NT2/D1 (cell line): ENCODE results near the gene EIF5A.
A peak's percentile ranks its signal among the peaks of the same experiment; 100 is the strongest.

Experiments used
- DNase-seq: peaks from one replicate; pipeline ENCODE4 v3.0.0-alpha.2; 2011; ENCODE audit warnings: low read depth, low spot score
- H3K27me3 ChIP-seq: 2 replicates; pipeline ENCODE4 v1.6.0; 2011; ENCODE audit warnings: mild to moderate bottlenecking; ENCODE audit not compliant: insufficient read length, insufficient read depth
- H3K36me3 ChIP-seq: 2 replicates; pipeline ENCODE4 v1.6.1; 2011; ENCODE audit warnings: mild to moderate bottlenecking, low read length, mixed read lengths; ENCODE audit not compliant: insufficient read depth, insufficient read length
- H3K4me1 ChIP-seq: 2 replicates; pipeline ENCODE4 v1.5.1; 2011; ENCODE audit not compliant: insufficient read depth, insufficient read length
- H3K4me3 ChIP-seq: 2 replicates; pipeline ENCODE4 v1.5.1; 2011; ENCODE audit warnings: low read depth; ENCODE audit not compliant: insufficient read length
- H3K9ac ChIP-seq: 2 replicates; pipeline ENCODE4 v1.6.0; 2011; ENCODE audit warnings: low read depth; ENCODE audit not compliant: insufficient read length
- H3K9me3 ChIP-seq: 2 replicates; pipeline ENCODE4 v1.5.1; 2011; ENCODE audit warnings: mild to moderate bottlenecking, low read length; ENCODE audit not compliant: insufficient read depth
- SUZ12 ChIP-seq: IDR thresholded peaks from 2 replicates; pipeline ENCODE4 v1.6.1; 2011; ENCODE audit not compliant: insufficient read length, insufficient read depth; ENCODE audit errors: extremely low read depth
- YY1 ChIP-seq: IDR thresholded peaks from 2 replicates; pipeline ENCODE4 v1.6.1; 2011; ENCODE audit not compliant: insufficient read length, insufficient read depth
- ZNF274 ChIP-seq: IDR thresholded peaks from 2 replicates; pipeline ENCODE4 v1.6.1; 2011; ENCODE audit warnings: mild to moderate bottlenecking, low read depth, low read length

EIF5A gene

GRCh38 chr17:7281074-7281952 lies 26.1 kb upstream of the EIF5A start, which contains the start of gene SLC2A4:
Gene SLC2A4 (plus strand): TSS chr17:7281718. CDS start chr17:7281935, 217 bp downstream.
- TF ChIP-seq SUZ12: no peak
- TF ChIP-seq ZNF274: no peak
- TF ChIP-seq YY1: no peak
- Histone ChIP-seq H3K4me3 (peak within 1 kb of the TSS; percentile 76), H3K27me3 (peaks cover 14% of the 10 kb centered on the region), H3K4me1 (no peaks in the 10 kb centered on the region), H3K9me3 (no peaks in the 10 kb centered on the region), H3K36me3 (no peaks in the 10 kb centered on the region), H3K9ac (peak within 1 kb of the TSS; percentile 79)
- peak; percentile 88 for DNase-seq

GRCh38 chr17:7281953-7282751 lies 25.3 kb upstream of the EIF5A start:
- H3K36me3 ChIP-seq: no peaks in the 10 kb centered on the region
- H3K4me1 ChIP-seq: no peaks in the 10 kb centered on the region
- TF ChIP-seq YY1 (no peak), SUZ12 (no peak), ZNF274 (no peak)
- no peak for DNase-seq
- H3K27me3 ChIP-seq: peaks cover 14% of the 10 kb centered on the region
- peak overlapping the region; percentile 79 for H3K9ac ChIP-seq
- peak overlapping the region; percentile 76 for H3K4me3 ChIP-seq
- H3K9me3 ChIP-seq: no peaks in the 10 kb centered on the region

- H3K9ac ChIP-seq: peak overlapping the region; percentile 52
- peak overlapping the region; percentile 76 for H3K4me3 ChIP-seq
- no peaks in the 10 kb centered on the region for H3K9me3 ChIP-seq
- TF ChIP-seq SUZ12 (no peak), ZNF274 (no peak), YY1 (no peak)
- DNase-seq: no peak
- no peaks in the 10 kb centered on the region for H3K36me3 ChIP-seq
- H3K4me1 ChIP-seq: no peaks in the 10 kb centered on the region
- peaks cover 14% of the 10 kb centered on the region for H3K27me3 ChIP-seq
Measured at GRCh38 chr17:7282752-7283321, 24.6 kb upstream of the EIF5A start.

- DNase-seq: no peak
- TF ChIP-seq YY1 (no peak), ZNF274 (no peak), SUZ12 (no peak)
- no peak overlapping the region for H3K4me3 ChIP-seq
- H3K36me3 ChIP-seq: no peaks in the 10 kb centered on the region
- no peaks in the 10 kb centered on the region for H3K4me1 ChIP-seq
- H3K27me3 ChIP-seq: peaks cover 14% of the 10 kb centered on the region
- no peaks in the 10 kb centered on the region for H3K9me3 ChIP-seq
- H3K9ac ChIP-seq: no peak overlapping the region
Measured at GRCh38 chr17:7283471-7284216, 23.8 kb upstream of the EIF5A start.

GRCh38 chr17:7284911-7285310 lies 22.5 kb upstream of the EIF5A start:
- no peaks in the 10 kb centered on the region for H3K4me1 ChIP-seq
- no peaks in the 10 kb centered on the region for H3K9me3 ChIP-seq
- peaks cover 14% of the 10 kb centered on the region for H3K27me3 ChIP-seq
- no peak for DNase-seq
- H3K4me3 ChIP-seq: no peak overlapping the region
- H3K36me3 ChIP-seq: no peaks in the 10 kb centered on the region
- no peak overlapping the region for H3K9ac ChIP-seq
- no peak for TF ChIP-seq ZNF274
- TF ChIP-seq SUZ12: no peak
- no peak for TF ChIP-seq YY1

- TF ChIP-seq ZNF274 (no peak), YY1 (no peak), SUZ12 (no peak)
Measured at GRCh38 chr17:7285679-7286078, 21.7 kb upstream of the EIF5A start.

More at GRCh38 chr17:7285679-7286078, 21.7 kb upstream of the EIF5A start:
- Histone ChIP-seq H3K4me1 (no peaks in the 10 kb centered on the region), H3K4me3 (no peak overlapping the region), H3K9ac (no peak overlapping the region), H3K9me3 (no peaks in the 10 kb centered on the region), H3K36me3 (no peaks in the 10 kb centered on the region), H3K27me3 (peaks cover 14% of the 10 kb centered on the region)
- DNase-seq: no peak
